ENCODE measurements around the gene TNNT1.

TNNT1 gene

DNA sequence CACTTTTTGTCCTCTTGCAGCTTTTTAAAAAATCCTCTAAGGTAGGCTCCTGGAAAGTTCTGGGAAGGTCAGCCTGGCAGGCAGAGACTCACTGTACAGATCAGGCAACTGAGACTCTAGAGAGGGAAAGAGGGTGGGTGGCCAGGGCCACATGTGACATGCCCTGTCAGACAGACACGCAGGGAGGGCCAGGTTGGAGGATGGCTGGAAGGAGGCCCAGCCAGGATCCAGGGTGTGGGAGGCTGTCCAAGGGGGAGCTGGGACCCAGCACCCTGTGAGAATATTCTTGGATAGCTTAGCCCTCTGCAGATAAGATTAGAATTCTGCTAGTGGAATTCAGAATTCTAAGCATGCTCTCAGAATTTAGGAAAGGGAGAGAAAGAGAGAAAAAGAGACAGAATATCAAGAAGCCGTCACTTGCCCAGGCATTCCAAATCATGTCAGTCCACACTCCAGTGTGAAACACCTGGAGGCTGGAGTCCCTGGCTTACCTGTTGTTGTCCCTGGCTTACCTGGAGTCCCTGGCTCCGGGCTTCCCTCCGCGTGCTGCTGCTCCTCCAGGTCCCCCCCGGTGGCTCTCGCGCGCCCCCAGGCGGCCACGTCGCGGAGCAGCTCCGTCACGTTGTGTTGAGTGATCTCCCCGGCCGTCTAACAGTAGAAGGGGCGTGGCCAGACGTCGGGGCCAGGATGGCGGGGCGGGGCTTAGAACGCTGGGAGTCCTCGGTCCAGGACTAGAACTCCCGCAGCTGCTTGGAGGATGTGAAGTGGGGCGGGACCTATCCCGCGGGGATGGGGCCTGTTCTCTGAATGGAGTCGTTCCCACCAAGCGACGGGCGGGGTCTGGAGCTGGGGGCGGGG is 11.4 kb upstream of the TNNT1 start (continued):
- no peak for TF ChIP-seq ZNF548 (tag by site-specific recombination; IDR thresholded peaks at IDR 0.05)
- no peak for TF ChIP-seq ZNF26 (tag by site-specific recombination; IDR thresholded peaks at IDR 0.05)
- no peak for TF ChIP-seq ZNF664 (tag by site-specific recombination; IDR thresholded peaks at IDR 0.05)
- peak; percentile 74; the same call in 1 of the 2 replicates for TF ChIP-seq ZSCAN16 (tag by site-specific recombination; IDR thresholded peaks at IDR 0.05)
- TF ChIP-seq, protein P1, sequence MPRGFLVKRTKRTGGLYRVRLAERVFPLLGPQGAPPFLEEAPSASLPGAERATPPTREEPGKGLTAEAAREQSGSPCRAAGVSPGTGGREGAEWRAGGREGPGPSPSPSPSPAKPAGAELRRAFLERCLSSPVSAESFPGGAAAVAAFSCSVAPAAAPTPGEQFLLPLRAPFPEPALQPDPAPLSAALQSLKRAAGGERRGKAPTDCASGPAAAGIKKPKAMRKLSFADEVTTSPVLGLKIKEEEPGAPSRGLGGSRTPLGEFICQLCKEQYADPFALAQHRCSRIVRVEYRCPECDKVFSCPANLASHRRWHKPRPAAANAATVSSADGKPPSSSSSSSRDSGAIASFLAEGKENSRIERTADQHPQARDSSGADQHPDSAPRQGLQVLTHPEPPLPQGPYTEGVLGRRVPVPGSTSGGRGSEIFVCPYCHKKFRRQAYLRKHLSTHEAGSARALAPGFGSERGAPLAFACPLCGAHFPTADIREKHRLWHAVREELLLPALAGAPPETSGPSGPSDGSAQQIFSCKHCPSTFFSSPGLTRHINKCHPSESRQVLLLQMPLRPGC (tag by site-specific recombination; IDR thresholded peaks at IDR 0.05), result no peak
- no peak for TF ChIP-seq GLI2 (tag by site-specific recombination; IDR thresholded peaks at IDR 0.05; ENCODE audit: borderline replicate concordance, low read depth)
- TF ChIP-seq ZNF157 (tag by site-specific recombination; IDR thresholded peaks at IDR 0.05), result no peak
- TF ChIP-seq ZBTB20 (tag by site-specific recombination; IDR thresholded peaks at IDR 0.05), result no peak; the same call in 1 of the 2 replicates
- no peak for TF ChIP-seq KLF16 (tag by site-specific recombination; IDR thresholded peaks at IDR 0.05)
- TF ChIP-seq ZNF623 (tag by site-specific recombination; IDR thresholded peaks at IDR 0.05), result no peak
- no peak for TF ChIP-seq ZNF830 (tag by site-specific recombination; IDR thresholded peaks at IDR 0.05; ENCODE audit: low read depth)
- no peak for TF ChIP-seq BCL6B (tag by site-specific recombination; IDR thresholded peaks at IDR 0.05)
- TF ChIP-seq, protein P2, sequence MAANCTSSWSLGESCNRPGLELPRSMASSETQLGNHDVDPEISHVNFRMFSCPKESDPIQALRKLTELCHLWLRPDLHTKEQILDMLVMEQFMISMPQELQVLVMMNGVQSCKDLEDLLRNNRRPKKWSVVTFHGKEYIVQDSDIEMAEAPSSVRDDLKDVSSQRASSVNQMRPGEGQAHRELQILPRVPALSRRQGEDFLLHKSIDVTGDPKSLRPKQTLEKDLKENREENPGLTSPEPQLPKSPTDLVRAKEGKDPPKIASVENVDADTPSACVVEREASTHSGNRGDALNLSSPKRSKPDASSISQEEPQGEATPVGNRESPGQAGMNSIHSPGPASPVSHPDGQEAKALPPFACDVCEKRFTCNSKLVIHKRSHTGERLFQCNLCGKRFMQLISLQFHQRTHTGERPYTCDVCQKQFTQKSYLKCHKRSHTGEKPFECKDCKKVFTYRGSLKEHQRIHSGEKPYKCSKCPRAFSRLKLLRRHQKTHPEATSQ (tag by site-specific recombination; IDR thresholded peaks at IDR 0.05), result no peak
- TF ChIP-seq ZSCAN23 (tag by site-specific recombination; IDR thresholded peaks at IDR 0.05), result no peak
- TF ChIP-seq ZNF335 (tag by site-specific recombination; conservative IDR thresholded peaks at IDR 0.05), result peak; percentile 20; the same call in 1 of the 2 replicates
- TF ChIP-seq ZBTB1 (tag by site-specific recombination; IDR thresholded peaks at IDR 0.05), result no peak
- TF ChIP-seq PRDM4 (tag by site-specific recombination; IDR thresholded peaks at IDR 0.05), result no peak
- peak; percentile 70; the same call in 1 of the 2 replicates for TF ChIP-seq KLF8 (tag by site-specific recombination; IDR thresholded peaks at IDR 0.05)
- no peak for TF ChIP-seq FEZF1 (tag by site-specific recombination; IDR thresholded peaks at IDR 0.05)
- peak; percentile 37; the same call in 1 of the 2 replicates for TF ChIP-seq ZFP37 (tag by site-specific recombination; IDR thresholded peaks at IDR 0.05)
- TF ChIP-seq ZNF555 (tag by site-specific recombination; conservative IDR thresholded peaks at IDR 0.05), result no peak
- no peak for TF ChIP-seq ZNF133 (tag by site-specific recombination; IDR thresholded peaks at IDR 0.05)
- 0 out of 2 replicates have a peak, but pooled peaks have one; percentile 31 for TF ChIP-seq SCRT1 (tag by site-specific recombination; IDR thresholded peaks at IDR 0.05; ENCODE audit: borderline replicate concordance)
- no peak for TF ChIP-seq ZNF211 (tag by site-specific recombination; IDR thresholded peaks at IDR 0.05; ENCODE audit: low read depth)
- TF ChIP-seq ZNF747 (tag by site-specific recombination; IDR thresholded peaks at IDR 0.05), result no peak
- TF ChIP-seq KLF10 (tag by site-specific recombination; IDR thresholded peaks at IDR 0.05), result no peak; the same call in 1 of the 2 replicates
- TF ChIP-seq ZNF654 (tag by site-specific recombination; IDR thresholded peaks at IDR 0.05; ENCODE audit: low read depth), result peak; percentile 58
- TF ChIP-seq, protein P3, sequence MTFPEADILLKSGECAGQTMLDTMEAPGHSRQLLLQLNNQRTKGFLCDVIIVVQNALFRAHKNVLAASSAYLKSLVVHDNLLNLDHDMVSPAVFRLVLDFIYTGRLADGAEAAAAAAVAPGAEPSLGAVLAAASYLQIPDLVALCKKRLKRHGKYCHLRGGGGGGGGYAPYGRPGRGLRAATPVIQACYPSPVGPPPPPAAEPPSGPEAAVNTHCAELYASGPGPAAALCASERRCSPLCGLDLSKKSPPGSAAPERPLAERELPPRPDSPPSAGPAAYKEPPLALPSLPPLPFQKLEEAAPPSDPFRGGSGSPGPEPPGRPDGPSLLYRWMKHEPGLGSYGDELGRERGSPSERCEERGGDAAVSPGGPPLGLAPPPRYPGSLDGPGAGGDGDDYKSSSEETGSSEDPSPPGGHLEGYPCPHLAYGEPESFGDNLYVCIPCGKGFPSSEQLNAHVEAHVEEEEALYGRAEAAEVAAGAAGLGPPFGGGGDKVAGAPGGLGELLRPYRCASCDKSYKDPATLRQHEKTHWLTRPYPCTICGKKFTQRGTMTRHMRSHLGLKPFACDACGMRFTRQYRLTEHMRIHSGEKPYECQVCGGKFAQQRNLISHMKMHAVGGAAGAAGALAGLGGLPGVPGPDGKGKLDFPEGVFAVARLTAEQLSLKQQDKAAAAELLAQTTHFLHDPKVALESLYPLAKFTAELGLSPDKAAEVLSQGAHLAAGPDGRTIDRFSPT (tag by site-specific recombination; IDR thresholded peaks at IDR 0.05), result no peak
- TF ChIP-seq ZNF571 (tag by site-specific recombination; IDR thresholded peaks at IDR 0.05), result no peak
